GM20431 (cell line): Measurements from ENCODE around the gene CDA.

Experiments
- in situ Hi-C: fragments of 300-500 bp; cut with MseI, MboI; formaldehyde crosslinking; loops from one replicate; pipeline ENCODE4 v1.15.0; 2020; ENCODE audit warnings: low sequenced_read_pairs; ENCODE audit not compliant: unreplicated experiment

Gene CDA

DNA sequence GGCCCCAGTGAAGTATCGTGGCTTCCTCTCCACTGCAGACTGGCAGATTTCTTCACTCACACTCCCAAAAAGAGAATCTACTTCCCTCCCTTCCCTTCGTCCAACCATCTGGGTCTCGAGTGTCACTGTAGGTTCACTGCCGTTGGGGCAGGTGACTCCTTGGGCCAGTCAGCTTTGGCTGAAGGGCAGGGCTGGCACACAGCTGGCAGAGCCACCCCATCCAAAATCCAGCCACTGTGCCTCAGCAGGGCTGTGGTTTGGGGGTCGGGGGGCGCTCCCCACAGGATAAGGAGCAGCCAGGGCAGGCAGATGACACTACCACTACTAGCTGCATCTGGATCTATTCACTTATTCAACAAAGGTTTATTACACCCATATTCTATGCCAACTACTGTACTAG is 54.2 kb downstream of the CDA start:
- in situ Hi-C loops, result loop anchor here (10.0 kb wide), 1 partner anchor 118 kb away; no protein-coding TSS in a partner anchor

DNA sequence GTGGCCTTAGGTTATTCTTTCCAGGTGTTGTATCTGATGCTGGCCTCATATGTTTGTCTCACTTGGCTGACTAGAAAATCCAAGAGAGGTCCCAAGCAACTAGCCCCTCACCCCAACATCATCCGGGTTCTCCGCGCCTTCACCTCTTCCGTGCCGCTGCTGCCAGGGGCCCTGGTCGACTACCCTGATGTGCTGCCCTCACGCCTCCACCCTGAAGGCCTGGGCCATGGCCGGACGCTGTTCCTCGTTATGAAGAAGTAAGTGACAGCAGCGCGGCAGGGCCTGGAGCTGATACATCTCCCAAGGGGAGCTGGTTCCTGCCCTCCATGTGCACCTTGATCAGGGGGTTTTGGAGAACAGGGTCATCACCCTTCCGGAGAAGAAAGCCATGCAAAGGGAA is 55.5 kb downstream of the CDA start:
- in situ Hi-C loops, result loop anchor here (10.0 kb wide), 1 partner anchor 120 kb away; no protein-coding TSS in a partner anchor

GRCh38 chr1:20645414-20645813 is 56.5 kb downstream of the CDA start:
- in situ Hi-C loops, result loop anchor here (10.0 kb wide), 1 partner anchor 121 kb away; no protein-coding TSS in a partner anchor

DNA sequence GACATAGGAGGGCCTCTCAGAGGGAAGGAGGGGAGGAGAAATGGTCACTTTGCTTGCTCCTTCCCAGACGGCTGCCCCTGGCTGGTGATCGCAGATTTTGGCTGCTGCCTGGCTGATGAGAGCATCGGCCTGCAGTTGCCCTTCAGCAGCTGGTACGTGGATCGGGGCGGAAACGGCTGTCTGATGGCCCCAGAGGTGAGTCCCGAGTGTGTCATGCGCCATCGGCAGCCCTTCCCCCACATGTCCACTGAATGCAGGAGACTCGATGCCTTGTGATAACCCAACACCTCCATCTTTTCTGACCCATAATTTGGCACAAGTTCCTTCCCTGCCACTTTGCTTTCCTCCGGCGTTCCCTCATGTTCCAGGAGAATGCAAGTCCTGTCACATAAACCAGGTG is 59.5 kb downstream of the CDA start:
- in situ Hi-C loops, result loop anchor here (10.0 kb wide), 1 partner anchor 124 kb away; no protein-coding TSS in a partner anchor

GRCh38 chr1:20648946-20649345 is 60.0 kb downstream of the CDA start:
- in situ Hi-C loops, result loop anchor here (10.0 kb wide), 1 partner anchor 124 kb away; no protein-coding TSS in a partner anchor

GRCh38 chr1:20652300-20652699 is 63.4 kb downstream of the CDA start:
- in situ Hi-C loops, result no loop called here

DNA sequence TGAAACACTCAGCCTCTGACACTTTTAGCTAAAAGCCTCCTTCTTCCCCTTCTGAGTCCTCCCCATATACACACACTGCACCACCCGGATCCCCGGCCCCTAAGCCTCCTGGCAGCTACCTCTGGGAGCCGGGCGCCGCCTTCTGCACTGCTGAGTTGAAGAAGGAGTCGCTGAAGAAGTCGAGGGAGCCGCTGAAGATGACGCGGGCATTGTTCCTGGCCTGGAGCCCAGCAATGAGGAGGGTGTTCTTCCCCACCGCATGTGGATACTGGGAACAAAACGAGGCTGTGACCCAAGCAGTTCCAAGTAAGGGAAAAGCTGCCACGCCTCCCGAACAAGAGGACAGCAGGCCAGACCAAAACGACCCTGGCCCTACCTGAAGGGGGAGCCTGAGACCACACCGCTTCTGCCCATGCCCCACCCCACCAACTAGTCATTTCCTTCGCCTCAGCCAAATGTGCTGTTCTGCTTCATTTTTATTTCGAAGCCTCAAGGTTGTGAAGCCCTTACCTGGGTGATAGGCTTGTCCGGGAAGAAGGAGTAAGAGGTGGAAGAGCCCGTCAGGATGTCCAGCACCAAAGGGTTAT is 65.3 kb downstream of the CDA start:
- in situ Hi-C loops, result no loop called here

GRCh38 chr1:20657024-20657423 is 68.1 kb downstream of the CDA start:
- in situ Hi-C loops, result no loop called here

- in situ Hi-C loops, result no loop called here
Measured at GRCh38 chr1:20658166-20658915, 69.4 kb downstream of the CDA start.

- in situ Hi-C loops, result no loop called here
Measured at GRCh38 chr1:20660363-20660762, 71.5 kb downstream of the CDA start.

GRCh38 chr1:20660847-20661206 is 71.9 kb downstream of the CDA start:
- in situ Hi-C loops, result no loop called here

DNA sequence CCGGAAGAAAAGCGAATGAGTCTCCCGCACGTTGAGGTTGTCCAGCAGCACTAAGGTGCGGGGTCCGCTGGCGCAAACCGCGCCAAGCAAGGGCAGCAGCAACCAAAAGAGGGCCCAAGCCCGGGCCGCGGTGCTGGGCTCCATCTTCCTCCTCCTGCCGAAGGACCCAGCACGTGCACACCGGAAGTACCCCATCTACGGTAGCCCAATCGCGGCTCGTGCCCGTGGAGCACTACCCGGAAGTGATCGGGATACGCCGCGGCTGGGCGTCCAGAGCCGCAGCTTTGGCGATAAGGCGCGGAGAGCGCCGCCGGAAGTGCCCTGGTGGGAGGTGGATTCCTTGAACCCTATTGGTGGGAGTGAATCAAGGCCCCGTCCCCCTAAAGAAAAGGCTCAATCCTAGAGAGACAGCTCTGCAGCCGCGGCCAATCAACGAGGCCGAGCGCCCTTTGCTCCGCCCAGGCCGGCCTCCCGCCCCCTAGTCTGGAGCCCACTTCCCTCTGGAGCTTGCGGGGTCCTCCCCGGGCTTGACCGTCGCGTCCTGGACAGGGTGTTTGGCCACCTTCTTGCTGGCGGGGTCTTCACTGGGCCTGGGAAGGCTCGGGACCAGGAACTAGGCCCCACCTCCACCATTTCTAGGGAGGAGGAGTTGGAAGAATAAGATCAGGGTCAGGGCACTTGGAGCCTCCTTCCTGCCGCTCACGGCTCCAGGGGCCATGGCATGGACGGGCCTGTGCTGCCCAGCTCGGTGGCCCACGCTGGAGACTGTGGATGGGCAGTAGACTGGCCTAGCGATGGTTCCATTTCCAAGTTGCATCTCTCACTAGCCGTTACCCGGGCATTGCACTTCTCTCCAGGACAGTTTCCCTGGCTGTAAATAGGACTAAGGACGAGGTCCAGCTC is 72.6 kb downstream of the CDA start, which contains the start of gene DDOST:
Gene DDOST, minus strand, starts transcription at position 163 of the 903 bp plus-strand sequence. Its CDS starts 19 bp downstream, at position 144.
- in situ Hi-C loops, result no loop called here

DNA sequence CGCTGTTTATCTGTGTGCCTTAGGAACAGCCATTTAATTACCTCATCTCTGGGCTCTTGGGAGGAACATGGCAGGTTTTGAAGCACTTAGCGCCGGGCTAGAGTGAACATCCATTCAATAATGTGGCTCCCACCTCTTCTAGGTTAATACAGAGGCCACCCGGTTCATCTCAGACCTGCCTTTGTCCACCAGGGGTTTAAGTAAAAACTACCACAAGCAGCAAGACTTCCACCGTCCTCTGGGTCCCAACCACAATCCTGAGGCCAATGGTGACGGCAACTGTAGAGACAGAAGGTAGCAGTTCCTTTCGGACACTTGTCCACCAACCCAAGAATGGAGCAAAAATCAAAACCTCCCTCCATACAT is 73.2 kb downstream of the CDA start:
- in situ Hi-C loops, result no loop called here

- in situ Hi-C loops, result no loop called here
Measured at GRCh38 chr1:20663365-20663764, 74.5 kb downstream of the CDA start.

GRCh38 chr1:20663969-20664715 is 75.2 kb downstream of the CDA start:
- in situ Hi-C loops, result no loop called here

DNA sequence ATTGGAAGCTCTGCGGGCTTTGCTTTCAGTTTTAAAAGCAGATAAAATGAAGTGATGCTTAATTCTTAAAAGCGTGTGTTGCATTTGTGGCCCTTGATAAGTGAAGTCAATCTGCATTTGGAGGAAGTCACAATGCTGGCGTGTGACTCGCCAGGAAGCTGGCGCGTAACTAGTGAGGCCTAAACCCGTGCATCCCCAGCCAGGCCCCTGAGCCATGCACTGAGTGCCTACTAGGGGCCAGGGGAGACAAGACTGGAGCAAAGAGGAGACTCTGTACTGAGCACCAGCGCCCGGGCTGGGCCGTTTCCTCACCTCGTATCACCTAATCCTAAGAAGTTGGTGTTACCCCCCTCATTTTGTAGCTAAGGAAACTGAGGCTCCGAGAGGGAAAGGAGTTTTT is 76.8 kb downstream of the CDA start:
- in situ Hi-C loops, result no loop called here

GRCh38 chr1:20666146-20666545 is 77.2 kb downstream of the CDA start:
- in situ Hi-C loops, result no loop called here

DNA sequence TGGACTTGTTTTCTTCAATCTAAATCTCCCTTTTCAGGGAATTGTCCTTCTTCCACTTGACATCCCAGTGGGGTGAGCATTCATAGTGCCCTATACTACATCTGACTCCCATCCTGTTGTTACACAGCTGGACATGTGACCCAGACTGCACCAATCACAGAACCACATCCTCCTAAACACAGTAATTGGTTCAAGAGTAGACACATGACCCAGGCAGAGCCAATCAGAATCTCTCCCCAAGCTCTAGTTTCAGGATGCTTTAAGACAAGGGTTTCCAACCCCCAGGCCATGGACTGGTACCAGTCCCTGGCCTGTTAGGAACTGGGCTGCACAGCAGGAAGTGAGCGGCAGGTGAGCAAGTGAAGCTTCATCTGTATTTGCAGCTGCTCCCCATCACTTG is 77.9 kb downstream of the CDA start:
- in situ Hi-C loops, result no loop called here
